ENCODE data around the gene TADA3. TPM values are rescaled to one million over a fixed set of nuclear protein-coding genes. Genes with fewer than 3 reads are reported as not detected.

TADA3 gene
- total RNA-seq, 1 experiment from 2014 or later, result 49.0 TPM

- no peak for TF ChIP-seq ZBTB43 (CRISPR knock-in tag; IDR thresholded peaks at IDR 0.05)
- no peak for TF ChIP-seq IRF2 (CRISPR knock-in tag; IDR thresholded peaks at IDR 0.05; ENCODE audit: borderline replicate concordance, low read depth)
- 0 out of 2 replicates have a peak, but pooled peaks have one; percentile 37 for TF ChIP-seq FOXP1 (CRISPR knock-in tag; IDR thresholded peaks at IDR 0.05; ENCODE audit: borderline replicate concordance)
- no peak for TF ChIP-seq CBFB (CRISPR knock-in tag; IDR thresholded peaks at IDR 0.05; ENCODE audit: low read depth)
- TF ChIP-seq ATF2 (CRISPR knock-in tag; IDR thresholded peaks at IDR 0.05; ENCODE audit: borderline replicate concordance, low read depth), result no peak
- no peak for TF ChIP-seq ZNF532 (CRISPR knock-in tag; IDR thresholded peaks at IDR 0.05; ENCODE audit: borderline replicate concordance)
- no peak for TF ChIP-seq KAT7 (CRISPR knock-in tag; IDR thresholded peaks at IDR 0.05; ENCODE audit: borderline replicate concordance)
- TF ChIP-seq ZNF416 (CRISPR knock-in tag; IDR thresholded peaks at IDR 0.05), result no peak
- TF ChIP-seq ZNF423 (CRISPR knock-in tag; IDR thresholded peaks at IDR 0.05), result no peak
- no peak for TF ChIP-seq AR (CRISPR knock-in tag; IDR thresholded peaks at IDR 0.05)
- TF ChIP-seq FOXK1 (CRISPR knock-in tag; IDR thresholded peaks at IDR 0.05), result peak; percentile 73
- TF ChIP-seq NR3C1 (CRISPR knock-in tag; conservative IDR thresholded peaks at IDR 0.05; ENCODE audit: low read depth), result no peak
- TF ChIP-seq CREB1 (CRISPR knock-in tag; IDR thresholded peaks at IDR 0.05), result no peak
- TF ChIP-seq TCF7 (CRISPR knock-in tag; IDR thresholded peaks at IDR 0.05; ENCODE audit: low read depth), result no peak
- TF ChIP-seq CREM (CRISPR knock-in tag; IDR thresholded peaks at IDR 0.05), result no peak
- TF ChIP-seq HMGA2 (CRISPR knock-in tag; IDR thresholded peaks at IDR 0.05), result no peak
- TF ChIP-seq NR1H2 (CRISPR knock-in tag; IDR thresholded peaks at IDR 0.05), result no peak
- no peak for TF ChIP-seq MXD4 (CRISPR knock-in tag; IDR thresholded peaks at IDR 0.05; ENCODE audit: borderline replicate concordance)
- TF ChIP-seq SMAD3 (CRISPR knock-in tag; IDR thresholded peaks at IDR 0.05; ENCODE audit: borderline replicate concordance), result peak; percentile 82; the same call in 1 of the 2 replicates
- TF ChIP-seq ATF1 (CRISPR knock-in tag; IDR thresholded peaks at IDR 0.05), result no peak
- TF ChIP-seq HMGXB4 (CRISPR knock-in tag; IDR thresholded peaks at IDR 0.05), result 0 out of 2 replicates have a peak, but pooled peaks have one; percentile 9
- TF ChIP-seq JAZF1 (CRISPR knock-in tag; IDR thresholded peaks at IDR 0.05), result no peak
- TF ChIP-seq SP1 (CRISPR knock-in tag; conservative IDR thresholded peaks at IDR 0.05), result peak; percentile 84
Measured at GRCh38 chr3:9749645-9750555, 42.4 kb downstream of the TADA3 start, which contains the start of gene OGG1 (continued).
